Measurements from ENCODE around the gene PXK. TPM values are rescaled to one million over a fixed set of nuclear protein-coding genes. Genes with fewer than 3 reads are reported as not detected.
"Not testable (repeated sequence)": the region's sequence is repeated elsewhere in the genome, so short reads cannot be mapped to it uniquely, and the experiment has no call there.

Gene PXK
- total RNA-seq (2014; rRNA removed; shearing (Covaris generic)), result 12.9 and 14.0 TPM in 2 replicates

DNA sequence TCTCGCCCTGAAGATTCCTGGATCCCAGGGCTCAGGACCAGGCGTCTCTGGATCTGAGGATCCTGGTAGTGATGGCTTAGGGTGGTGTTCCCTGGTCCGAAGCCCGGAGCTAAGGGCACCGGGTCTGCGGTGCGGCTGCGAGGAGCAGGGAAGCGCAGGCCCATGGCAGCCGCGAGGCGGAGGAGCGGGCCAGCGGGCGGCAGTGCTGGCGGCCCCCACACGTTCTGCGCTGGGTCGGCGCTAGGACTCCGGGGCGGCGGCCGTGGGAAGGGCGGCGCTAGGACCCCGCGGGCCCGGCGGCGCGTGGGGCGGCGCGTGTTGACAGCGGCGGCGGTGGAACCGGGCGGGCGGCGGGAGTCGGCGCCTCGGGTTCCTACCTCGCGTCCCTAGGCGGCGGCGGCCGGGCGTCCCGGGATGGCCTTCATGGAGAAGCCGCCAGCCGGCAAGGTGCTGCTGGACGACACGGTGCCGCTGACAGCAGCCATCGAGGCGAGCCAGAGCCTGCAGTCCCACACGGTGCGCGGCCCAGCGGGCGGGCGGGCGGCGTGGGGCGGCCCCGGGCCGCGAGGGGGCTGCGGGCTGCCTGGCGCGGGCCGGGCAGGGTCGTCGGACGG, at the start of gene PXK:
Gene PXK, plus strand, starts transcription at position 318 of the 614 bp plus-strand sequence. Its CDS starts 97 bp downstream, at position 415.
- peak; percentile 88 for DNase-seq
- H3K36me3 ChIP-seq (replicated peaks; ENCODE audit: control insufficient read depth, insufficient read depth, low read length), result no peaks in the 10 kb centered on the region
- H3K4me3 ChIP-seq (ENCODE audit: insufficient read depth, low read depth, low read length), result peak within 1 kb of the TSS; percentile 58
- H3K27me3 ChIP-seq (ENCODE audit: control insufficient read depth, insufficient read depth, low read length), result peaks cover 11% of the 10 kb centered on the region; the same call in 1 of the 2 replicates

DNA sequence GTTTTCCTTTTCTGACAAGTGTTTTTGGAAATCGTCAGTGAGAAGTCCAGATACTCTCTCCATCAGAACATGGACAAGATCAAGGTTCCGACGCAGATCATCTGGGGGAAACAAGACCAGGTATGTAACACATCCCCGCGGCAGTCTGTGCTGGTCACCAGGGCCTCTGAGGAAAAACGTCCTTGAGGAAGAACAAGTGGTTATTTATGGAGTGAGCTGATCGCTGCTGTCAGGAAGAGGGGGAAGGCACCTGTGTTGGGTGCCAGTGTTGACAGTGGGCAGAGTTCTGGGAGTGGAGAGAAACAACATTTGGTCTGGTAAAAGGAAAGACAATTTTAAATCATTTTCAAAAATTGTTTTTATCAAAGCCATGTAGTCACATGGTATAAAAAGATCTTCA, 47.4 kb upstream of the PXK start:
- no peak for DNase-seq
- Histone ChIP-seq H3K36me3 (replicated peaks; ENCODE audit: control insufficient read depth, insufficient read depth, low read length) (no peaks in the 10 kb centered on the region), H3K4me3 (ENCODE audit: insufficient read depth, low read depth, low read length) (no peak overlapping the region), H3K27me3 (ENCODE audit: control insufficient read depth, insufficient read depth, low read length) (no peaks in the 10 kb centered on the region)

DNA sequence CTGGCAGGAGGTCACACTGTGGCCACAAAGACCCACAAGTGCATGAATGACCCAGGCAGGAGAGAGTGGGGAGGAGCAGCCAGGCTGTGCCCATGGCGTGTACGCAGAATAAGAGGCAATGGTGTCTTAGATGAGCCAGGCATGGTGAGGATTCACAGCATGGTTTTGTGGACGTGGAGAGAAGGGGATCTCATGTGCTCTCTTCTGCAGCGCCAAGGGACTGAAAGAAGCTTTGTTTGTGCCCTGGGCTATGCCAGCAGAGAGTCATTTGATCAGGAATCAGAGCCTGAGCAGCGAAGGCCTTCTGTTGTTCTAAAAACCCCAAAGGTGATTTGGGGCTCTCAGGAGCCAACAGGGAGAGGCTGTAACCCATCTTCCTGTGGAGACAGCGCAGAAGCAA, 45.3 kb upstream of the PXK start:
- Histone ChIP-seq H3K27me3 (ENCODE audit: control insufficient read depth, insufficient read depth, low read length) (no peaks in the 10 kb centered on the region), H3K4me3 (ENCODE audit: insufficient read depth, low read depth, low read length) (no peak overlapping the region), H3K36me3 (replicated peaks; ENCODE audit: control insufficient read depth, insufficient read depth, low read length) (no peaks in the 10 kb centered on the region)
- no peak for DNase-seq

DNA sequence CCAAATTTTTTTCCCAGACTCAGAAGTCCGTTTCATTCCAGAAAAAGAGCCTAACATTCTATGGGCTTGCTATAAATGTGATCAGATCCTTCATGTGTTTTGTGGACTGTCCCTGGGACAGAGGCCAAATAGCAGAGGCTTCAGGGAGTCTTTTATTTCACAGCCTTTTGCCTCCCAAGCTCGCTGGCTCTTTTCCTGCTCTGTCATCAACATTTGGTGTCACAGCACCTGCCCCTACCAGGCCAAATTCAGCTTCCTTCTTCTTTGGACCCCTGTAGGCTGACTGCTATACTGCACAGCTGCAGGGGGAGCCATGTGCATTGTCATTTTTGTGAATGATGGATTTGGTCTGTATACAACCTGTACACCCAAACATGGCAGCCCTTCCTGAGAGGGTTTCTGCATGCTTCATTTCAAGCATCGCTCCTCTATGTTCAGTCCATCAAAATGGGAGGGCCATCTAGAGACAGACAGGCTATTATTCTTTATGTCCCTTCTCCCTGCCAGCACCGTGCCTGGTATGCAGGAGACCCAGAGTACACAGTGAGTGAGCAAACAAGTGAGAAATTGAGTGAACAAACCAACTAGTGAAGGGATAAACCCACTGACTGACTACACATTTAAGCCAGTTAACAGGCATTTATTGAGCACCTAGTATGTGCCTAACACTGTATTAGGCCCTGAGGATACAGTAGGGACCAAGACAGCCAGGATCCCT, 44.5 kb upstream of the PXK start:
- Histone ChIP-seq H3K36me3 (replicated peaks; ENCODE audit: control insufficient read depth, insufficient read depth, low read length) (no peaks in the 10 kb centered on the region), H3K27me3 (ENCODE audit: control insufficient read depth, insufficient read depth, low read length) (no peaks in the 10 kb centered on the region), H3K4me3 (ENCODE audit: insufficient read depth, low read depth, low read length) (no peak overlapping the region)
- DNase-seq, result no peak

DNA sequence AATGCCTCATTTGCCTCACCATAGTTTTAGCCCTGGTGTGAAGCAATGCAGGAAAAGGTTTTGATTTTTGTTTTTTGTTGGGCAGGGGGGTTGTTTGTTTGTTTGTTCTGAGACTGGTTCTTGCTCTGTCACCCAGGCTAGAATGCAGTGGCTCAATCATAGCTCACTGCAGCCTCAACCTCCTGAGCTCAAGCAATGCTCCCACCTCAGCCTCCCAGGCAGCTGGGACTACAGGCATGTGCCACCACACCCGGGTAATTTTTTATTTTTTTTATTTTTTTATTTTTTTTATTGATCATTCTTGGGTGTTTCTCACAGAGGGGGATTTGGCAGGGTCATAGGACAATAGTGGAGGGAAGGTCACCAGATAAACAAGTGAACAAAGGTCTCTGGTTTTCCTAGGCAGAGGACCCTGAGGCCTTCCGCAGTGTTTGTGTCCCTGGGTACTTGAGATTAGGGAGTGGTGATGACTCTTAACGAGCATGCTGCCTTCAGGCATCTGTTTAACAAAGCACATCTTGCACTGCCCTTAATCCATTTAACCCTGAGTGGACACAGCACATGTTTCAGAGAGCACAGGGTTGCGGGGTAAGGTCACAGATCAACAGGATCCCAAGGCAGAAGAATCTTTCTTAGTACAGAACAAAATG, 43.6 kb upstream of the PXK start:
- H3K27me3 ChIP-seq (ENCODE audit: control insufficient read depth, insufficient read depth, low read length); H3K36me3 ChIP-seq (replicated peaks; ENCODE audit: control insufficient read depth, insufficient read depth, low read length); DNase-seq; H3K4me3 ChIP-seq (ENCODE audit: insufficient read depth, low read depth, low read length): not testable (repeated sequence)

DNA sequence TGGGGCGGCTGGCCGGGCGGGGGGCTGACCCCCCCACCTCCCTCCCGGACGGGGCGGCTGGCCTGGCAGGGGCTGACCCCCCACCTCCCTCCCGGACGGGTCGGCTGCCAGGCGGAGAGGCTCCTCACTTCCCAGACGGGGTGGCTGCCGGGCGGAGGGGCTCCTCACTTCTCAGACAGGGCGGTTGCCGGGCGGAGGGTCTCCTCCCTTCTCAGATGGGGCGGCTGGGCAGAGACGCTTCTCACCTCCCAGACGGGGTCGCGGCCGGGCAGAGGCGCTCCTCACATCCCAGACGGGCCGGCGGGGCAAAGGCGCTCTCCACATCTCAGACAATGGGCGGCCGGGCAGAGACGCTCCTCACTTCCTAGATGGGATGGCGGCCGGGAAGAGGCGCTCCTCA, 42.2 kb upstream of the PXK start:
- not testable (repeated sequence) for H3K36me3 ChIP-seq (replicated peaks; ENCODE audit: control insufficient read depth, insufficient read depth, low read length); H3K4me3 ChIP-seq (ENCODE audit: insufficient read depth, low read depth, low read length)

DNA sequence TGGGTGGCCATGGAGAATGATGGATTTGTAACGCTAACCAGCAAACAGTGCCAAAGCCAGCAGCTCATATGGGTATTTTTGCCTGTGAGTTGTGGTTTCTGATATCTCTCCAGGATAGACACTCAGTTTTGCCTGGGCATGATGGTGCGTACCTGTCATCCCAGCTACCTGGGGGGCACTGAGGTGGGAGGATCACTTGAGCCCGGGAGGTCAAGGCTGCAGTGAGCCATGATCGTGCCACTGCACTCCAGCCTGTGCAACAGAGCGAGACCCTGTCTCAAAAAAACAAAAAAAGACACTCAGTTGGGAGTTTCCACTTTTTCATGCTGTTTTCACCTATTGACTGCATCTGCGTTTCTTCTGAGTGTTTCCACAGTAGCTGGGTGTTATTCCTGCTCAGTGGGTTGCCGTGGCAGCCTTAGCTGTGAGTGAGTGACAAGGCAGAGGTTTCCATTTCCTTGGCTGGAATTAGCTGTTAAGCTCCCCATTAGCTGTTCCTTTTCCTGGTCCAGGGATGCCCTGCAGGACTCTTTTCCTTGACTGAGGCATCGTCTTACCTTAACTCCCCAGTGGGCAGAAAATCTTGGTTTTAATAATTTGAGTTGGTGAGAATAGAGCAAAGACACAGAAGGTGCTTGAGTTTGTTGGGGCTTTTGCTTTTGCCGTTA, 40.9 kb upstream of the PXK start:
- Histone ChIP-seq H3K4me3 (ENCODE audit: insufficient read depth, low read depth, low read length) (no peak overlapping the region), H3K27me3 (ENCODE audit: control insufficient read depth, insufficient read depth, low read length) (no peaks in the 10 kb centered on the region), H3K36me3 (replicated peaks; ENCODE audit: control insufficient read depth, insufficient read depth, low read length) (no peaks in the 10 kb centered on the region)
- DNase-seq, result no peak

More for the DNA sequence above, 42.2 kb upstream of the PXK start:
- not testable (repeated sequence) for H3K27me3 ChIP-seq (ENCODE audit: control insufficient read depth, insufficient read depth, low read length); DNase-seq

DNA sequence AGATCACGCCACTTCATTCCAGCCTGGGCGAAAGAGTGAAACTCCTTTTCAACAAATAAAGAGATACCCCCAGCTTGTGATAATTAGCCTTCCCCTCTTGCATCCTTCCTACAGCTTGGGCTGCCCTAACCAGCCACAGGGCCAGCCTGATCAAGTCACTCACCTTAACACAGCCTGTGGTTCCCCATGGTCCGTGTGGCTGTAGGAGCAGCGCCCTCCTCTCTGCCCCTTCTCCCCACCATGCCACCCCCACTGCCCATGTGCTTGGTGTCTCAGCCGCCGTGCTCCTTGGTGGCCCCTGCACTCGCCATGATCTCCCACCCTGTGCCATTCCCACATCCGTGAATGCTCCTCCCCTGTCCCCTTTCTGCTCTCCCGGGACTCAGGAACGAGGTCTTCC, 39.8 kb upstream of the PXK start:
- H3K27me3 ChIP-seq (ENCODE audit: control insufficient read depth, insufficient read depth, low read length), result no peaks in the 10 kb centered on the region
- H3K36me3 ChIP-seq (replicated peaks; ENCODE audit: control insufficient read depth, insufficient read depth, low read length), result no peaks in the 10 kb centered on the region
- H3K4me3 ChIP-seq (ENCODE audit: insufficient read depth, low read depth, low read length), result no peak overlapping the region
- no peak for DNase-seq

DNA sequence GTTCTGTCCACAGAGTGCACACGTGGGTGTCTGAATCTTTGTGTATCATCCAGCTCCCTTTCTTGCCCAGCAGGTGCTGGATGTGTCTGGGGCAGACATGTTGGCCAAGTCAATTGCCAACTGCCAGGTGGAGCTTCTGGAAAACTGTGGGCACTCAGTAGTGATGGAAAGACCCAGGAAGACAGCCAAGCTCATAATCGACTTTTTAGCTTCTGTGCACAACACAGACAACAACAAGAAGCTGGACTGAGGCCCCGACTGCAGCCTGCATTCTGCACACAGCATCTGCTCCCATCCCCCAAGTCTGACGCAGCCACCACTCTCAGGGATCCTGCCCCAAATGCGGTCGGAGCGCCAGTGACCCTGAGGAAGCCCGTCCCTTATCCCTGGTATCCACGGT, 39.2 kb upstream of the PXK start:
- Histone ChIP-seq H3K36me3 (replicated peaks; ENCODE audit: control insufficient read depth, insufficient read depth, low read length) (no peaks in the 10 kb centered on the region), H3K4me3 (ENCODE audit: insufficient read depth, low read depth, low read length) (no peak overlapping the region), H3K27me3 (ENCODE audit: control insufficient read depth, insufficient read depth, low read length) (no peaks in the 10 kb centered on the region)
- DNase-seq, result no peak

DNA sequence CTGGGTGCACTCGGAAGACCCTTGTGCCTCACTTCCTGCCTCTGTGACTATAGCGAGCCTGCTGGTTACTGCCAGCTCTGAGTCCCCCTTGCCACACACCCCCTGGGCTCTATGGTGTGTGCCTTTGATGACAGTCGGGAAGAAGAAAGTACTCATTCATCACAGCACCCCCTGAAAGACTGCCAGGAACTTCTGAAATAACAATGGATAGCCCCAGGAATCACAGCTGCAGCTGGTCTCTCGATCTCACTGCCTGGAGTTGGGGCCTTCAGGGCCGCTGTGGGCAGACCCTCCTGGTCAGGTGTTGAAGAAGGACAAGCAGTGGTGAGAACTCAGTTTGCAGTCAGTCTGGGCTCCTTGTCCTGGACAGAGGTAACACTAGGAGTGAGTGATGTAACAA, 36.4 kb upstream of the PXK start:
- no peaks in the 10 kb centered on the region for H3K36me3 ChIP-seq (replicated peaks; ENCODE audit: control insufficient read depth, insufficient read depth, low read length)
- no peaks in the 10 kb centered on the region for H3K27me3 ChIP-seq (ENCODE audit: control insufficient read depth, insufficient read depth, low read length)

DNA sequence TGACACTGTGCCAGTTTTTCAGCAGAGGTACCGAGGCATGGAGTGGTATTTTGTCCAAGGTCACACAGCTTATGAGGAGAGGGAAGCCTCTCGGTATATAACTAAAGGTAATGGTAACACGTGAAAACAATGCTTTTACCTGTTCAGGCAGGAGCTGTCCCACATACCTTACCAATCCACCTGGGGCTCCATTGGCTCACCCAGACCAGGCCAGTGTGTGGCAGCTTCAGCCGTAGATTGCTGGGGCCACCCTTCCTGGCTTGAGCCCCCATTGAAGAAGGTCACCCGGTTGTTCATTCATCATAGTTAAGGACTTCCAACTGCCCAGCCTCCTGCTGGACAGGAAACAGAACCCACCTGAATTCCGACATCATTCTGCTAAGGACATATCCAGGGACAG, 35.8 kb upstream of the PXK start:
- H3K36me3 ChIP-seq (replicated peaks; ENCODE audit: control insufficient read depth, insufficient read depth, low read length), result no peaks in the 10 kb centered on the region
- H3K4me3 ChIP-seq (ENCODE audit: insufficient read depth, low read depth, low read length), result no peak overlapping the region
- DNase-seq, result no peak
- no peaks in the 10 kb centered on the region for H3K27me3 ChIP-seq (ENCODE audit: control insufficient read depth, insufficient read depth, low read length)

More for the DNA sequence above, 36.4 kb upstream of the PXK start:
- no peak for DNase-seq
- no peak overlapping the region for H3K4me3 ChIP-seq (ENCODE audit: insufficient read depth, low read depth, low read length)

DNA sequence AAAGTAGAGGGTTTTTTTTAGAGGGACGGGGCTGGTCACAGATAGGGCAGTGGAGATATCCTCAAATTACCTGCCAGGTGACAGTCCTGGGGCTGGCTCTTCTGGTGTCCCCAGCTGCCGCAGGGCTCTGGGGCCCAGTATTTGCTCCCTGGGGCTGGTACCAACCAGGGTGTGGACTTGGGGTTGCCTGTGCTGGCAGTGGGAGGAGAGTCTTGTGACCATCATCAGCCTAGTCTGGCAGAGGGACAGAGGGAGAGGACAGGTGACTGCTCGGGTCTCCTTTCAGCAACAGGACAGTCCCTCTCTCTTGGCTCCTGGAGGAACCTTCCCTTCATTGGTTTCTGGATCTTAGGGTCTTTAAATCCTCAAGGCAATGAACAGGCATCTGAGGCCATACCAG, 34.5 kb upstream of the PXK start:
- no peak overlapping the region for H3K4me3 ChIP-seq (ENCODE audit: insufficient read depth, low read depth, low read length)
- H3K36me3 ChIP-seq (replicated peaks; ENCODE audit: control insufficient read depth, insufficient read depth, low read length), result no peaks in the 10 kb centered on the region
- no peak for DNase-seq
- no peaks in the 10 kb centered on the region; the same call in 1 of the 2 replicates for H3K27me3 ChIP-seq (ENCODE audit: control insufficient read depth, insufficient read depth, low read length)

DNA sequence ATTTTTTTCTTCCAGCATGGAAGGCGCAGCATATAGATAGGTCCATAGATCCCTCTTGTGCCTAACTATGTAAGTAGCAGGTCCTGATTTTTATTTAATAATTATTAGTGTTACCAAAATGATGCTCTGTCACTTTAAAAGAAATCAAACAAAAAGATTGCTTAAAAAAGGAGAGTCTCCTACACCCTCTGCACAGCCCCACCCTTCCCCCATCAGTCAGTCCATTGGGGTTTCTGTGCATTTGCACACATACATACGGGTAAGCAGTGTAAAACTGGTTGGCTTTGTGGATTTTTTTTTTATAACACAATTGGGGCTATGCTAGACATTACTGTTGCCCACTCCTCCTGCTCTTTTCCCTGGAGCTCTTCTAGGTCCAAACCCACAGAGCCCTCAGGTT, 33.6 kb upstream of the PXK start:
- Histone ChIP-seq H3K27me3 (ENCODE audit: control insufficient read depth, insufficient read depth, low read length) (no peaks in the 10 kb centered on the region; the same call in 1 of the 2 replicates), H3K4me3 (ENCODE audit: insufficient read depth, low read depth, low read length) (no peak overlapping the region), H3K36me3 (replicated peaks; ENCODE audit: control insufficient read depth, insufficient read depth, low read length) (no peaks in the 10 kb centered on the region)
- DNase-seq, result no peak

DNA sequence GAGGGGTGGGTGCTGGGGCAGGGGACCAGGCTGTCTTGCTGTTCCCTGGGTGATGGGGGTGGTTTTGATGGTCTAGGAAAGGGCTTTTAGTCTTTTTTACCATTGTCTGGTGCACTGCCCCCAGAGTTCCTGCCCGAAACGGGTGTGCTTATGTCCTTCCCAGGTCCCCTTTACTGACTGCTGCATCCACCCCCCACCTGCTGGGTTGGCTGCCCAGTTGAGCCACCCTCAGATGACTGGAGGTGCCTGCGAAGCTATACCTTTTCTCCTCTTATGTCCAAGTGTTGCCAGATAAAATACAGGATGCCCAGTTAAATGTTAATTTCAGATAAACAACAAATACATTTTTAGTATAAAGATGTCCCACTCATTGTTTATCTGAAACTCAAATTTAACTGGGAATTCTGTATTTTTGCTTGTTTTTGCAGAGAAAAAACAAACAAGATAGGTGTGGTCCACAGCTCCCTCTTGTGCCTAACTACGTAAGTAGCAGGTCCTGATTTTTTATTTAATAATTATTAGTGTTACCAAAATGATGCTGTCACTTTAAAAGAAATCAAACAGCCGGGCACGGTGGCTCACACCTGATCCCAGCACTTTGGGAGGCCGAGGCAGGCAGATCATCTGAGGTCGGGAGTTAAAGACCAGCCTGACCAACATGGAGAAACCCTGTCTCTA, 32.7 kb upstream of the PXK start:
- H3K36me3 ChIP-seq (replicated peaks; ENCODE audit: control insufficient read depth, insufficient read depth, low read length), result no peaks in the 10 kb centered on the region
- H3K4me3 ChIP-seq (ENCODE audit: insufficient read depth, low read depth, low read length), result no peak overlapping the region
- no peaks in the 10 kb centered on the region; the same call in 1 of the 2 replicates for H3K27me3 ChIP-seq (ENCODE audit: control insufficient read depth, insufficient read depth, low read length)
- peak; percentile 44 for DNase-seq

All from H7 (cell line).